Stimulated activated CD4-positive, alpha-beta T cell treated with anti-CD3 and anti-CD28 coated beads, TNF-alpha, amount 100 ng/mL, for 24 hours (primary cell): Measurements from ENCODE around the gene LUZP2.

Experiments
- DNase-seq, 3 experiments: peaks; one replicate each; pipeline ENCODE4 v3.0.0-alpha.2; 2020; ENCODE audit warnings: low read depth in 3 of 3

Gene LUZP2

DNA sequence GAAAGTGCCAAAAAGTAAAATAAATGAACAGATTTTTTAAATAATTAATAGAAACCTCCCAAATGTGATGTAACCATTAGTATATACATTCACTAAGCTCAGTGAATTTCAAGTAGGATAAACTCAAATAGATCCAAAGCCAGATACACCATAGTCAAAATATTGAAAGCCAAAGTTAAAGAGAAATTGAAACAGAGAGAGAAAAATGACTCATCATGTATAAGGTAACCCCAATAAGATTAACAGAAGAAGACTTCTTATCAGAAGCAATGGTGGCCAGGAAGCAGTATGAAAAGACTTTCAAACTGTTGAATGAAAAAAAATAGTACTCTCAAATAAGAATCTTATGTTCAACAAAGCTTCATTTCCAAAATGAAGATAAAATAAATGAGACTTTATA lies 70.5 kb downstream of the LUZP2 start:
- no peak for DNase-seq

DNA sequence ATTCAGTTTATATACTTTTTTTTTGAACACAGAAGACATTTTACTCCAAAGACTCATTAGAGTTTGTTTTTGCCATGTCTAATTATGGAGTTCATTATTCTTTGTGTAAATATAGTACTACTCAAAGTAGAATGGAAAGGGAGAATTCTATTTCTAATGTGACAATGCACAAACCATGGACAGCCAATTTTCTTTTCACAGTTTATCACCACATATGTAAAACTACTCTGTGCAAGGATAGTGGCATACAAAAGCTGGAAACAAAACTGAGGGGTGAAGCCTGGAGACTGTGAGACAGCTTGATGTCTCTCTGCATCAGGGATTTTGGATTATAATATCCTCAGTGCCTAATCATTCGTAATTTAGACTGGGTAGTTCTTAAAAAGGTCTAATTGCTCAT lies 75.5 kb downstream of the LUZP2 start:
- DNase-seq, result no peak

DNA sequence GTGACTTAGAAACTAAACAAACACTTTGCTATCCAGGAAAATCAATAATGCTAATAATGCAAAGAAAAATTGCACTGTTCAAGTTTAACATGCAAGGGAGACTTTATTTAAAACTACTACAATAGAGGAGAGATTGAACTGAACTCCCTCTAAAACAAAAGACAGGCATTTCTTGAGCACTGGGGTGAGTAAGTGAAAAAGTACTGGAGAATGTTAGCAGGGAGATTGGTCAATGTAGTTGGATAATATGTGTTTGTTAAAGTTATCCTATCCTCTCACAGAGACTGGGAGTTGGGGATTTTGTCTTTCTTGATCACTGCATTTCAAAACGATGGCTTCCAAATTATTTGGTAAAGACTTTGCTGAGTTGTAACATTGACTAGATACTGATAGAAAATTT lies 77.6 kb downstream of the LUZP2 start:
- no peak for DNase-seq

DNA sequence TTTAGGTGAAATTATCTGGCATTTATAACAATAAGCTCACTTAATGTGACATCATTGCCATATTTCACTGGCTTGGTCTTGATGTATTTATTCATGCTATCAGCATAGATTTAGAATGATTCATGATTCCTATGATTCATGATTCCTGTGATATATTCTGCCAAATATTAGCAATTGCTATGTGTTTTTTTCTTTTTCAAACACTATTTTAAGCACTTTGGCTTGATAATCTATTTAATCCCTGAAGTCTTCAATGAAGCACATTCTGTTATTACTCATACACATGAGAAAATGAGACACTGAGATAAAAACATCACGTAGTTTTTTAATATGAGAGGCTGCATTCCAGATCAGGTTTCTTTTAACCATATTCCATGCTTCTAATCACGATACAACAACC lies 78.5 kb downstream of the LUZP2 start:
- DNase-seq, result no peak

DNA sequence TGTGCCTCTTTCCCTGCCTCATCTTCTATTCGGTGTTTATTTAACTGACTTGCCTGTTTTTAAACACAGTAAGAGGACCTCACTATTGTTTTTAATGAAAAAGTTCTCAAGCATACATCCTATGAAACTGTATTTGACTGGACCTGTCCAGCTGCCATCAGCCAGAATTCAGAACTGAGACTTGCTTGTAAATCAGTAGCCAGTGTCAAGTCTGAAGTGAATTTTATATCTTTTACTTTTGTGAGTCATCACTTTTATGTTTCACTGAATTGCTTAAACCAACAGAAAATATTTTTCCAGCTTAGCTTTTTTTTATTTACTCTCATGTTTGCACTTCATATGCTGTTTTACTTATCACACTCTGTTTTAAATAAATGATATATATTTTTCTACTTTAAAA lies 88.3 kb downstream of the LUZP2 start:
- no peak for DNase-seq

DNA sequence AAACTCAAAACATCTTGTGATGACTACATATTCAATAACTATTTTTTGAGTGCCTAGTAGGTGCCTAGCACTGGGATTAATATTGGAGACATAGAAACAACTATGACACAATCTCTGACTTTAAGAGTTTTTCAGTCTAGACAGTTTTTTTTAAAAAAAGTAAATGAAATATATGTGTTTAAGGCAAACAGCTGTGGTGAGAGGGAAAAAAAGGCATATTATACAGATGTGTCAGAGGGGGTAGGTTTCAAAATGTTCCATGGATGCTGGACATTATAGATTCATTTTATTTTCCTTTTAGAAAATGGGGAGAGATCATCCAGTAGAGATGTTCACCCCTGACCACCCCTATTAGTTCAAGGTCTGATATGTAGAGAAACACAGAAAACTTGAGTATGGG lies 90.8 kb downstream of the LUZP2 start:
- no peak for DNase-seq

DNA sequence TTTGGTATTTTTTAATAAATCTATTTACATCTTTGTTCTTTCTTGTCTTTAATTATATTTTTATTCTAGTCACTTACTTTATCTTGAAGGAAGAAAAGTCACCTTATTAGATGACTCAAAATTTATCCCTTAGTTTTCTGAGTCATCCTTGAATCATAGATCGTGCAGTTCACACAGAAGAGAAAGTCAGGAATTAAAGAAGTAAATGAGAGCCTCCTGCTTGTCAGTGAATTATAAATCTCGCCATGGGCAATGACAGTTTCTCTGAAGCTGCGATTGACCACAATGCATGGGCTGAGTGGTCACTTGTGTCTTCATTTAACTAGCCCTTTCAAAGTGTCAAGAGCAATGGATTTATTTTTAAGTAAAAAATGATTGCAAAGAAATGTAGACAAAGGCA lies 91.2 kb downstream of the LUZP2 start:
- no peak for DNase-seq

DNA sequence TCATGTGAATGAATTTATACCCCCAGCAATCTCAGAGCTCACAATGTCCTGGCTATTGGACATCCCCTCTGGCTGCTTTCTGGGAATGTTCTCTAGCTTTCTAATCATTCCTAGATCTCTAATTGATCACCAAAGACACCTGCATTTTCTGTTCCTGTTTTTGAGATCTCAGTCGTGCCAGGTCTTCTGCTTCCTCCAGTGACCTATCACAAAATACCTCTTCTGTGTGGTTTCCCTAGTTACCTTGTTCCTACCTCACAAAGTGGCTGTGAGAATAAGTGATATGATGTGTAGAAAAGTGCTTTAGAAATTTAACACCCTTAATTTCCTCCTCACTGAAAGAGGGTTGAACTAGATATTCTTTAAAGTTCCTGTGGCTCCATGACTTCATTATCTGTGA lies 92.2 kb downstream of the LUZP2 start:
- no peak for DNase-seq

DNA sequence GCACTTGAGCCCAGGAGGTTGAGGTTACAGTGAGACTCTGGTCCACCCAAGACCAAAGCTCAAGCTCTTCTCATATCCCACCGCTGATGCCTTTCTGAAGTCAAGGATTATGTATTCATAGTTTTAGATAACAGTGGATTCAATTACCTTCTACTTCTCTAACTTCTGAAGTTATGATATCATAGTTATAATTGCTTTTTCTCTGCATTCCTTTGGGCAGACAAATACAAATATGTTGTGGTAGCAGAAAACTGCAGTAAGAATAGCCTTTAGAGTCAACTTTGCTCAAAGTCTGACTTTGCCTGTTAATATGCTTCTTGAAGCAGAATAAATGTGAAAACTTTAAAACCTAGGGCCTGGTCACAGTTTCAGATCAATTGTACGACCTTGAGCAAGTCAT lies 94.4 kb downstream of the LUZP2 start:
- DNase-seq, result no peak

DNA sequence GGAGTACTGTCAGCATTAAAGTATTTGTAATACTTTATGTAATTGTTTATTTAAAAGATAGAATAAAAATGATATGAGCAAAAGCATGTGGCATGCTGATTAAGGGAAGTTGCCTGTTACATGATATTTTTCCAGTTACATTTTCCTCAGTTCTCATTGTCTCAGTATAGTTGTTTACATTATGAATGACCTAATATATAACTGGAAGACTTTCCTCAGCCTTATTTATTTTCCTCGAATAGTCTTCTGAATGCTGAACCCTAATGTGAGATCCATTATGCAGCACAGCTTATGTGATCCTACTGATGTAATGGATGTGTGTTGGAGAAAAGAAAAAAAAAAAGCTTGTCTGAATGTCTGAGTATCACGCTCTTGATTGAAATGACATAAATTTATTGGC lies 95.5 kb downstream of the LUZP2 start:
- DNase-seq, result no peak

DNA sequence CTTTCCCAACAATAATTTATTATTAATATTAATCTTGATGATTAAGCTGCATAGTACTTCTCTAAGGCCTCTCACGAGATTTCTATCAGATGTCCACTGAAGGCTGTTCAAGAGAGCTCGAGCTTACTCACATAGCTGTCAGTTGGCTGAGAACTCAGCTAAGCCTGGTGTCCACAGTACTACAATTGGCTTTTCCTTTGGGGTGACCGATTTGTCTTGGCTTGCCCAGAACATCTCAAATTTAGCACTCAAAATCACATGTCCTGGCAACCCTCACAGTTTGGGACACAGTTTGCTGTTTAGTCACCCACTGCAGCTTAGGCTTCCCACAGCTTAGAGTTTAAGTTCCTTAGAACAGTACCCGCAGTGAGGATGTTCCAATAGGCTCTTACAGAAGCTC lies 96.5 kb downstream of the LUZP2 start:
- no peak for DNase-seq

DNA sequence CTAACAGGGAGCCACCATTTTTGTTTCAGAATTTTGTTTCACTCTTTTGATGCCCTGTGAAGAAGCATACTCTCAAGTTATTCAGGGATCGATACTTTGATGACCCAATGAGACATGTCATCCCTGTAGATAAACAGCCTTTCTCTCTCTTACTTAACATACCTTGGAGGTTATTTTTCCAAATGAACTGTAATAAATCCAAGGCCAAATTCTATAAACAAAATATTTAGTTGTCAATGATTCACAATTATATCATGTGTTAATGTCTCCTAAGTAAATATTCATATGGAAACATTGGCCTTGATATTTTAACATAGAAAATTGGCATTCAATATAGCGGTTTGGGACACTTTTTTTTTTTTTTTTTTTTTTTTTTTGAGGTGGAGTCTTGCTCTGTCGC lies 97.5 kb downstream of the LUZP2 start:
- DNase-seq, result no peak

DNA sequence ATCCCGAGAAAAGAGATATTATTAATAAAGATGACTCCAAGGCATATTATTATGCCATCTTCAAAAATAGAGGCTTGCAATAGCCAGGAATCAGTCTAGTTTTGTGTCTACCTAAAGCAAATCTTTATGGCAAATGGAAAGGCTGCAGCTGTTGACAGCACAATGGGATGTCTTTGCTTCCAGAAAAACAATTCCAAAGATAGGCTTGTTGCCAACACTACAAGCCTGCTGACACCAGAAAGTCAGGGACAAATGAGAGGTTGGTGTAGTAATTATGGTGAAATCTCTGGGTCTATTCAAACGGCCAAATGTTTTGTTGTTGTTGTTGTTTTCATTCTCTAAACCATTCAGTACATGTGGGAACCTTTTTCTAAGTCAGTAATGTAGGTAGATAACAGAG lies 101.8 kb downstream of the LUZP2 start:
- no peak for DNase-seq

DNA sequence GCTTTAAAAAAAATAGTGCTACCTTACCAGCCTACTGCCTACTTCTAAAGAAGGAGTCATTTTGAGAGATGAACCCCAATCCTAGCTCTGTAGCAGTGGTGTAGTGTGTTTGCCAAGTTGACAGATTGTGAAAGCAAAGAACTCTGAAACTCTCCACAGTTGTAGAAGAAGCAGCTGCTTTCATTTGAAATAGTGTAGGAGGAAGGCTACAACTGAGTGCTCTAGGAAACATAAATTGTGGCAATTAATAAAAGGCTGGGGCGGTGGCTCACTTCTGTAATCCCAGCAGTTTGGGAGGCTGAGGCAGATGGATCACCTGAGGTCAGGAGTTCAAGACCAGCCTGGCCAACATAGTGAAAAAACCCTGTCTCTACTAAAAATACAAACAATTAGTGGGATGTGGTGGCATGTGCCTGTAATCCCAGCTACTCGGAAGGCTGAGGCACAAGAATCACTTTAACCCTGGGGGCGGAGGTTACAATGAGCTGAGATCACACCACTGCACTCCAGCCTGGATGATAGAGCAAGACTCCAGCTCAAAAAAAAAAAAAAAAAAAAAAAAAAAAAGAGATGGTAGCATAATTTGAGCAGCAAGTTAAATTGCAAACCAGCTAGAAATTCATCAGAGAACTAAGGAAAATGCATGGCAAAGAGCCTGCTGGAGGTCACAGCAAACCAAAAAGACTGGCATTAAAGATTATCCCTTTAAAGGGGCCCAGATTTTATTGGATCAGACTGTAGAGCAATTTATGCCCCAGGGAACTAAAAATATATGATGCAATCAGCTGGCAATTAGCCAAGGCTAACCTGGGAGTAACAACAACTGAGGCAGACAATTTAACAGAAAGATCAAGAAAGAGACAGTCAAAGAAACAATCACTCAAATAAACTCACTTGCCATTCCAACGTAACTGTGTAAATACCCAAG lies 112.6 kb downstream of the LUZP2 start:
- no peak for DNase-seq

DNA sequence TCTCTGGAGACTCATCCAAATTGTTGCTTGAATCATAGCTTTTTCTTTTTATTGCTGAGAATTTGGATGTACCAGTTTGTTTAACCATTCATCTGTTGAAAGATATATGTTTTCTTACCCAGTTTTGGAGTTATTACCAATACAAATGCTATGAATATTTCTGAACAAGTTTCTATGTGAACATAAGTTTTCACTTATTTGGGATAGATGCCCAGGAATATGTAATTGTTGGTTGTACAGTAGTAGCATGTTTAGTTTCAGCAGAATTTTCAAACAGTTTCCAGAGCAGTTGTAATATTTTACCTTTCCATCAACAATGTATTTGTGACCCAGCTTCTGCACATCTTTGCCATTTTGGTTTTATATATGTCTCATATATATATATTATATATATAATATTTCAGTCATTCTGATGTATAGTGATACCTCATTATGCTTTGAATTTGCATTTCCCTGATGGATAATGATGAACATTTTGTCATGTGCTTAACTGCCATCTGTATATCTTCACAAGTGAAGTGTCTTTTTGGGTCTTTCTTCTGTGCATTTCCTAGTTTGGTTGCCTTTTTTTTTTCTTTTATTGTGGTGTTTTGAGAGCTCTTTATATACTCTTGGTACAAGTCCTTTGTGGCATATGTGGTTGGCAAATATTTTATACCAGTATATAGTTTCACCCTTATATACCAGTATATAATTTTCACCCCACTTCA lies 118.8 kb downstream of the LUZP2 start:
- DNase-seq, result no peak

DNA sequence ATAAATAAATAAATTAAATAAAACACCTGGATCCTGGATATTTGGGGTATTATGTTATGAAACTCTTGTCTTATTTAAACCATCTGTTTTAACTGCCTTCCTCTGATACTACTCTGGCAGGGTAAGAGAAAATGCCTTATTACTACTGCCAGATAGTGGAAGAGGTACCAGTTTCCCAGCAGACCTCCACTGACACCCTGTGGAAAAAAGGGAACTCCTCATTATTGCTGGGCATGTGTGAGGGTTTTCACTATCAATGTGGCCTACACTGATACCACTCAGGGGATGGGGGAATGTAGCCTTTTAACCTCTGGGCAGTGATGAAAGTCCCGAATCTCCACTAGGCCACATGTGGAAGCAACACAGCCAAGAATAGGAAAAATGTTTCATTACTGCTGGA lies 121.0 kb downstream of the LUZP2 start:
- no peak for DNase-seq

DNA sequence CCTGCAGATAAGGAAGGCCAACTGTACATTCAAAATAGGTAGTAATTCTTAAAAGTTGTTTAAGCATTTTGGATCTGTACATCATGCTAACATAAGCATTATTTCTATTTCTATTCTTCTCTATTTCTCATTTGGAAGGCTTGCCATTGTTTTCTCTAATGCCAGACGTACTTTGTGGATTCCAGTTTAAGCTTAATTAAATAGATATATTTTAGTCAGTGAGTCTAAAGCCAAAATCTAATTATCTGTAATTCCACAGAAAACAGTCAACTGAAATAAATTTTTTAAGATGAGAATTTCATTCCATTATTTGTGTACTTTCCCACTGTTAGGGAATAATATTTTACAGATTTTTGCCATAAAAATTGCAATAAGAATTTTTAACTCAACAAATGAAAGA lies 123.0 kb downstream of the LUZP2 start:
- DNase-seq, result no peak

DNA sequence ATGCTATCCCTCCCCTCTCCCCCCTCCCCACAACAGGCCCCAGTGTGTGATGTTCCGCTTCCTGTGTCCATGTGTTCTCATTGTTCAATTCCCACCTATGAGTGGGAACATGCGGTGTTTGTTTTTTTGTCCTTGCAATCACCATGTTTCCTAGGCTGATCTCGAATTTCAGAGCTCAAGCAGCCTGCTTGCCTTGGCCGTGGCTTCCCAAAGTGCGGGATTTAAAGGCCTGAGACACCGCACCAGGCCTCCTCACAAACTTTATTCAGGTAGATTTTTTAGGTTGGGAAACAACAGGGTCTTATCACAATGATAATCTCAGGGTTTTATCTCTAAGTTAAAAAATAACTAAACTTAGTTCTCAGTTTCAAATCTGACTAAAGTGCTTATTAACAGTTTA lies 125.4 kb downstream of the LUZP2 start:
- DNase-seq, result no peak

DNA sequence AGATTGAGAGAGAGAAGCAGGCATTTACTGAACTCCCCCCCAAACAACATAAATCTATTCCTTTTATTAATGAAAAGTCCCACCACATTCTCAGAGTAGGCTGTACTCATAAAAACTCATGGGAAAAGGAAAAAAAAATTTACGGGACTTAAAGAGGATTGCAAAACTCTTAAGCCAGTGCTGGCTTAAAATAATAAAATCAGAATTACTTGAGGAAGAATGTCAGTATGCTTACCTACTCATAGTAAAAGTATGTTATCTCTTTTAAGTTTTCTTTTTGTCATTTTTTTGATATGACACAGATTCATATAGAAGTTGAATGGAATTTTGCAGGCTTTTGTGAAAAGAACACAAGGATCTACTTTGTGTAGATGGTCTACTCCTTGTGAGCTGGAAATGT lies 126.3 kb downstream of the LUZP2 start:
- DNase-seq, result no peak

DNA sequence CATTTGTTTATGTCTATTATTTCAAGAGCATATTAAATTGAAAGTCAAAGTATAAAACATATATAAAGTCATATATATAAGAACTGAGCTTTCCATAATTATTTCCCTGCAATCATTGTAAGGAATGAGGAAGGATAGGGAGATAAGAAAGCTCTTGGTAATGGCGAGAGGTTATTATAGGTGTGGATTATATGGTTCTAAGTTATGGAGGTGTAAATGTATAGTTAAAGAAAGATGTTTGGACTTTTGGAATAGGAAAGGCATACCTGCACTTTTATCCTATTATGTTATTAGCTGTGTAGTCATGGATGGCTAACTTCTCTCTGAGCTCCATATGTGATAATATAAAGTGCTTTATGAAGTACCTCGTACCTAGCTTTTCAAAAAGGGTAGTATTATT lies 127.6 kb downstream of the LUZP2 start:
- no peak for DNase-seq

DNA sequence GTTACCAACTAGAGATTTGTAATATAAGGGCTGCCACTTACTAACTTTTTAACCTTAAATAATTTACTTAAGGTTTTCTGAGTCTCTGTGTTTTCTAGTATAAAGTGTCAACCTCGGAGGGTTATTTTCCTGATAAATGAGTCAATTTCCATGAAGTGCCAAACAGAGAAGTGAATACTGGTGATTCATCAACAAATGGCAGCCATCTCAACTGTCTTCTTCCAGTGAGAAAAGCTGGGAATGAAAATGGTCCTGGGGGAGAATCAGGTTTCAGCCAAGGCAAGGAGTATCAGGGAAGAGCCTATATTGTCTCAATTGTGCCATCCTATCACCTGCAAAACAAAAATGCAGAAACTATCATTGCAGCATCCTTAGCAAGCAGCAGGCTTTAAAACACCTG lies 129.1 kb downstream of the LUZP2 start:
- no peak for DNase-seq

DNA sequence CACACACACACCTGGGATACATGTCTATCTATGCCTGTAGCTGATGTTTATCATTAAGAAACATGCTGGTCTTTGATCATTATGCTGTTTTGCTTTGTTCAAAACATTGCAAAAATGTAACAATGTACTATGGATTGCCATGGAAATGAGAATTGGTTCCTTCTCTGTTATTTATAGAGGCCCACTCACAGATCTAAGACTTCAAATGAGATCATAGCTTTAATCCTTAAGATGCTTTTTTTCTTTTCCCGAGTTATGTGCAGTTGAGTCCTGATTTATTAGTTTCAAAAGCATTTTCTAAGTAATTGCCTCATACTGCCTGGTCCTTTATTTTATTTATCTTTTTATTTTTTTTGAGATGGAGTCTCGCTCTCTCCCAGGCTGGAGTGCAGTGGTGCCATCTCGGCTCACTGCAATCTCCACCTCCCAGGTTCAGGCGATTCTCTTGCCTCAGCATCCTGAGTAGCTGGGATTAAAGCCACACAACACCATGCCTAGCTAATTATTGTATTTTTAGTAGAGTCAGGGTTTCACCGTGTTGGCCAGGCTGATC lies 131.4 kb downstream of the LUZP2 start:
- DNase-seq, result no peak

DNA sequence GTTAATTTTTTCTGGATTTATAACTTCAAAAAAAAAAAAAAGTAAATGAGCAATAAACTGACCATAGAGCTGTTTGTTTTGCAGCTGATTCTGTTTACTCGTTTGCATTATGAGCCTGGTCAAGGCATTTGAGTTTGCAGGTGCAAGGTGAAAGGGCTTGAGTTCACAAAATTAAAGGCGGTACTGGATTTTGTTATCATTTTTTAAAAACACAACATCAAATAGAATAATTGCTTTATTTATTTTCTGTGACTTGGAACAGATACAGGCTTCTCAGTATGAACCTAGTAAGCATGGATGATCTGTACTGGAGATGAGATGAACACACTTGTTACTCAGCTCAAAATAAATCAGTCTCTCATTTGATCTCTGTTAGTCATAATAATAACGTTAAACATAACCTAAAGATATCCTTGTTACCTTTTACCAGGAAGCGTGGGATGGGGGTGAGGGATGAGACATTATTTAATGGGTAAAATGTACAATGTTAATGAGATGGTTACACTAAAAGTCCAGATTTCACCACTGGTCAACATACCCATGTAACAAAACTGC lies 137.8 kb downstream of the LUZP2 start:
- DNase-seq, result no peak
